ENCODE data around the gene MGLL. TPM values are rescaled to one million over a fixed set of nuclear protein-coding genes. Genes with fewer than 3 reads are reported as not detected.

MGLL gene
- total RNA-seq, 3 donors from 2014 or later: 25.8 to 79.5 (median 30.2) TPM

DNA sequence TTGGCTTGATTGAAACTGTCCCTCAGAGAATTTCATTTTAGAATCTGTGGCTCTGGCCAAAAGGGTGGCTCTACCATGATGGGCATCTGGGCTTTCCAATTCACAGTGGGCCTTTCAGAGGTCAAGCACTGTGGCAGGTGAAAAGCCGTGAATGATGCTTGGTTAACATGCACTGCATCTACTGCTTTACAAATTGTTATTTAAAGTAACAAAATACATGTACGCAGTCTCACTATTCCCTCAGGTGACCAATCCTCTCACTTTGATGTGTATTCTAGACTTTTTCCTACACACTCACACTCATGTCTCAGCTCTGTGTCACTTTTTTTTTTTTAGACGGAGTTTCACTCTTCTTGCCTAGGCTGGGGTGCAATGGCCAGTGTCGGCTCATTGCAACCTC, 70.5 kb downstream of the MGLL start:
- intact Hi-C loops (cut with DNase I; ENCODE audit: low total_unique reads): no loop called here
- no peaks in the 10 kb centered on the region for H3K4me1 ChIP-seq
- TF ChIP-seq POLR2A (IDR thresholded peaks at IDR 0.05): no peak
- no peak for TF ChIP-seq CTCF (IDR thresholded peaks at IDR 0.05)
- no peak for TF ChIP-seq POLR2AphosphoS5 (IDR thresholded peaks at IDR 0.05)
- H3K36me3 ChIP-seq: no peaks in the 10 kb centered on the region
- H3K9me3 ChIP-seq: no peaks in the 10 kb centered on the region
- no peak for DNase-seq (ENCODE audit: low spot score in 2 of 2)
- no peak overlapping the region for H3K27ac ChIP-seq
- H3K4me3 ChIP-seq: no peak overlapping the region
- no peaks in the 10 kb centered on the region for H3K27me3 ChIP-seq

DNA sequence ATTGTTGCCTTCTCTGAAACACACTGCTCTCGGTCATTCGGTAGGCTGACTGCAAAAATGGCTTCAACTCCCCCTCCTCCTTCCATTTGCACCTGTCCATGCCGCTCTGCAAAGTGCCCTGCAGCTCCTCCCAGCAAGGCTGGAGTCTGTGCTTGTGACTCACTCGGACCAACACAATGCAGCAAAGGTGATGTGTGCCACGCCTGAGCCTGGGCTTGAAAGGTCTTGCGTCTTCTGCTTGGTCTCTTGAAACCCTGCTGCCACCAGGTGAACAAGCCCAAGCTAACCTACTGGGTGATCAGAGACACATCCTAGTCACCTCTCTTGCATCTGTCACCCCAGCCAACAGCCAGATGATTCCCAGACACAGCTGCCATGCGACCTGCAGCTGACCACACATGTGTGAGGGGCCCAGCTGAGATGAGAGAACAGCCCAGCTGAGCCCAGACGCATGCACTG, 71.1 kb downstream of the MGLL start:
- Histone ChIP-seq H3K27ac (no peak overlapping the region), H3K36me3 (no peaks in the 10 kb centered on the region), H3K9me3 (no peaks in the 10 kb centered on the region), H3K4me3 (no peak overlapping the region), H3K4me1 (no peaks in the 10 kb centered on the region), H3K27me3 (no peaks in the 10 kb centered on the region)
- intact Hi-C loops (cut with DNase I; ENCODE audit: low total_unique reads): no loop called here
- no peak for DNase-seq (ENCODE audit: low spot score in 2 of 2)
- TF ChIP-seq CTCF (IDR thresholded peaks at IDR 0.05): no peak
- TF ChIP-seq POLR2A (IDR thresholded peaks at IDR 0.05): no peak
- TF ChIP-seq POLR2AphosphoS5 (IDR thresholded peaks at IDR 0.05): no peak

DNA sequence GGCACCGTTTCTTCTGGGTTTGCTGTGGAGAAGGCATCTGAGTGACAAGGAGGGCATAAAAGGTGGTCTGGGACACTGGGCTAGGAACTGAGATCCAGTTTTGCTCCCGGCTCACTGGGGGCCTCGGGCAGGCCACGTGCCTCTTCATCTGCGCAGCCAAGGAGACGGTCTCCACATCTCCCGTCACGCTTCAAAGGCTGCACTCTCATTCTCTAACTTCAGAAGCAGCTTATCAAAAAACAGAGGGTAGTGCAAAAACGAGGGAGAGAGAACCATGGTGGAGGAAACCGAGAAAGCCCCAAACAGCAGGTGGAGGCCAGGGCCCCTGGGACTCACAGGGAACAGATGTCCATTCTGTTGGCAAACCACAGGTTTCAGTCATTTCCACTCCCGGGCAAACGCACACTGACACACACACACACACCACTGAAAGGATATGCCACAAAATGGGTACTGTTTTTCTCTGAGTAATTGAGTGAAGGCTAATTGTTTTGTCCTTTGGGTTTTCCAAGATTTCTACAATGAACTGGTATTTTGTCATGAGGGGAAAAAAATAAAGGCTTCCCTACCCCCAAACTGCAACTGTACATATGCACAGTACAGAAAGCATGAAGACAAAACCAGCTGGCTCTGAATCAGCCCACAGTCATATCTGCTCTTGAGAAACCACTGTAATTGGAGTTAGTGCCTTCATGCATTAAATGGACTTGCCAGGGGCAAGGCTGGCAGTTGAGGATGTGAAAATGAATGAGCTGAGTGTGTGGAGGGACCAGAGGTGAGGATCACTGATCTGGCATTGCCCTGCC, 71.9 kb downstream of the MGLL start:
- Histone ChIP-seq H3K36me3 (no peaks in the 10 kb centered on the region), H3K27ac (peak overlapping the region in 1 of 2 donors; percentile 72), H3K27me3 (no peaks in the 10 kb centered on the region), H3K4me3 (no peak overlapping the region), H3K4me1 (no peaks in the 10 kb centered on the region), H3K9me3 (no peaks in the 10 kb centered on the region)
- intact Hi-C loops (cut with DNase I; ENCODE audit: low total_unique reads): no loop called here
- TF ChIP-seq POLR2A (IDR thresholded peaks at IDR 0.05): no peak
- TF ChIP-seq POLR2AphosphoS5 (IDR thresholded peaks at IDR 0.05): no peak
- no peak for TF ChIP-seq CTCF (IDR thresholded peaks at IDR 0.05)
- DNase-seq (ENCODE audit: low spot score in 2 of 2): no peak

- Histone ChIP-seq H3K4me1 (no peaks in the 10 kb centered on the region), H3K27ac (peak overlapping the region in 1 of 2 donors; percentile 72), H3K36me3 (no peaks in the 10 kb centered on the region), H3K9me3 (no peaks in the 10 kb centered on the region), H3K27me3 (no peaks in the 10 kb centered on the region), H3K4me3 (no peak overlapping the region)
- DNase-seq (ENCODE audit: low spot score in 2 of 2): no peak
- intact Hi-C loops (cut with DNase I; ENCODE audit: low total_unique reads): no loop called here
- no peak for TF ChIP-seq CTCF (IDR thresholded peaks at IDR 0.05)
- no peak for TF ChIP-seq POLR2AphosphoS5 (IDR thresholded peaks at IDR 0.05)
- TF ChIP-seq POLR2A (IDR thresholded peaks at IDR 0.05): no peak
Measured at GRCh38 chr3:127749787-127750225, 72.5 kb downstream of the MGLL start.

DNA sequence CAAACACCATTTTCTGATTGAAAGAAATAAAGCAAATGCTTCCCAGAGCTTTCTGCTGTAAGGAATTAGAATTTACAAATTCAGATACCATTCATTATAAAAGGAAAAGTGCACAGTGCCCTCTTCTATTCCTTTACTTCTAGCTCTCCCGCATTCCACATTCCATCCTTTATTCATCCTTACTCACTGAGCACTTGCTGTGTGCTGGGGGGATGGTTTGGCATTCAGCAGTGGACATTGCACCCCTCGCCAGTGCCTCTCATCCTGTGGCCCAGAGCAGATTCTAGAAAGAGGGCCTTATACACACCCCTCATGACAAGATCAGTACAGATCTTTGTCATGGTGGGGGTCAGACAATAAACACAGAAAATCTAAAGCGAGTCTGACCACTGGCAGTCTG, 73.0 kb downstream of the MGLL start:
- H3K36me3 ChIP-seq: no peaks in the 10 kb centered on the region
- no peak overlapping the region for H3K4me3 ChIP-seq
- TF ChIP-seq CTCF (IDR thresholded peaks at IDR 0.05): no peak
- TF ChIP-seq POLR2AphosphoS5 (IDR thresholded peaks at IDR 0.05): no peak
- TF ChIP-seq POLR2A (IDR thresholded peaks at IDR 0.05): no peak
- H3K27me3 ChIP-seq: no peaks in the 10 kb centered on the region
- H3K9me3 ChIP-seq: no peaks in the 10 kb centered on the region
- intact Hi-C loops (cut with DNase I; ENCODE audit: low total_unique reads): no loop called here
- no peaks in the 10 kb centered on the region for H3K4me1 ChIP-seq
- peak overlapping the region; percentile 21 to 72 for H3K27ac ChIP-seq
- DNase-seq (ENCODE audit: low spot score in 2 of 2): no peak

Data from breast epithelium (tissue), 4 donors.